Bronchial epithelial cell (primary cell): ENCODE data around the gene POU2F2. TPM values are rescaled to one million over a fixed set of nuclear protein-coding genes. Genes with fewer than 3 reads are reported as not detected.
"Not testable (repeated sequence)": the region's sequence is repeated elsewhere in the genome, so short reads cannot be mapped to it uniquely, and the experiment has no call there.

Experiments used
- DNase-seq: peaks from one replicate; pipeline ENCODE4 v3.0.0-alpha.2; 2010; ENCODE audit warnings: low read depth
- FAIRE-seq: peaks from 2 replicates; lab custom pipeline; 2011; peaks lifted over from hg19 to GRCh38; lab: Jason Lieb, UNC
- H3K27me3 ChIP-seq: 2 replicates; pipeline ENCODE4 v1.5.1; 2011; ENCODE audit warnings: low read length; ENCODE audit not compliant: control insufficient read depth, insufficient read depth
- H3K36me3 ChIP-seq: 2 replicates; pipeline ENCODE4 v1.5.1; 2011; ENCODE audit warnings: low read length; ENCODE audit not compliant: control insufficient read depth, insufficient read depth
- H3K4me3 ChIP-seq: 2 replicates; pipeline ENCODE4 v1.5.1; 2011; ENCODE audit warnings: mild to moderate bottlenecking, low read depth, low read length, control low read depth
- CTCF ChIP-seq: IDR thresholded peaks from 2 replicates; pipeline ENCODE4 v1.5.1; 2011; ENCODE audit warnings: mild to moderate bottlenecking, moderate library complexity, low read length, control low read depth, inconsistent platforms; ENCODE audit not compliant: insufficient read depth, severe bottlenecking
- total RNA-seq: library from RNA; depleted of rRNA; stranded (reverse); fragments of >200 nt; gene quantifications from 2 replicates; pipeline ENCODE4 v1.2.1, GENCODE V29; 2014

The POU2F2 gene
- total RNA-seq, 1 donor from 2014 or later, result 0.53 TPM

- DNase-seq, result no peak
- H3K27me3 ChIP-seq, result no peaks in the 10 kb centered on the region
- no peak for TF ChIP-seq CTCF
- no peaks in the 10 kb centered on the region for H3K36me3 ChIP-seq
- no peak for FAIRE-seq
- H3K4me3 ChIP-seq, result no peak overlapping the region
Observed at GRCh38 chr19:42102877-42103276, 29.4 kb downstream of the POU2F2 start.

- H3K27me3 ChIP-seq, H3K4me3 ChIP-seq, H3K36me3 ChIP-seq, FAIRE-seq, DNase-seq: not testable (repeated sequence)
Observed at GRCh38 chr19:42100241-42100640, 32.0 kb downstream of the POU2F2 start.

- FAIRE-seq, result no peak
- no peaks in the 10 kb centered on the region for H3K27me3 ChIP-seq
- DNase-seq, result no peak
- no peak for TF ChIP-seq CTCF
- H3K36me3 ChIP-seq, result no peaks in the 10 kb centered on the region
- H3K4me3 ChIP-seq, result no peak overlapping the region
Observed at GRCh38 chr19:42099336-42099925, 32.8 kb downstream of the POU2F2 start.

GRCh38 chr19:42098781-42099180 lies 33.5 kb downstream of the POU2F2 start:
- no peak for TF ChIP-seq CTCF
- Histone ChIP-seq H3K27me3 (no peaks in the 10 kb centered on the region), H3K36me3 (no peaks in the 10 kb centered on the region), H3K4me3 (no peak overlapping the region)
- DNase-seq (no peak), FAIRE-seq (no peak)

- no peak for TF ChIP-seq CTCF
- Histone ChIP-seq H3K4me3 (no peak overlapping the region), H3K36me3 (no peaks in the 10 kb centered on the region), H3K27me3 (no peaks in the 10 kb centered on the region)
- FAIRE-seq (no peak), DNase-seq (no peak)
Observed at GRCh38 chr19:42097461-42097860, 34.8 kb downstream of the POU2F2 start.

- Histone ChIP-seq H3K4me3 (no peak overlapping the region), H3K36me3 (no peaks in the 10 kb centered on the region), H3K27me3 (no peaks in the 10 kb centered on the region)
- DNase-seq (no peak), FAIRE-seq (no peak)
- TF ChIP-seq CTCF, result no peak
Observed at GRCh38 chr19:42096255-42096837, 35.9 kb downstream of the POU2F2 start.
